AG10803 (cell line): ENCODE results near the gene MAN1C1.
"Not testable (repeated sequence)": the region's sequence is repeated elsewhere in the genome, so short reads cannot be mapped to it uniquely, and the experiment has no call there.

Experiments used
- DNase-seq: peaks from one replicate; pipeline ENCODE4 v3.0.0; 2010; ENCODE audit warnings: low read depth
- H3K4me3 ChIP-seq: 2 replicates; pipeline ENCODE4 v1.5.1; 2011; ENCODE audit warnings: mild to moderate bottlenecking, low read length, control low read depth
- TF ChIP-seq, protein P1 (sequence below): conservative IDR thresholded peaks from 2 replicates; pipeline ENCODE4 v1.5.1; 2011; ENCODE audit warnings: mild to moderate bottlenecking, low read length, control low read depth, inconsistent platforms

The MAN1C1 gene

DNA sequence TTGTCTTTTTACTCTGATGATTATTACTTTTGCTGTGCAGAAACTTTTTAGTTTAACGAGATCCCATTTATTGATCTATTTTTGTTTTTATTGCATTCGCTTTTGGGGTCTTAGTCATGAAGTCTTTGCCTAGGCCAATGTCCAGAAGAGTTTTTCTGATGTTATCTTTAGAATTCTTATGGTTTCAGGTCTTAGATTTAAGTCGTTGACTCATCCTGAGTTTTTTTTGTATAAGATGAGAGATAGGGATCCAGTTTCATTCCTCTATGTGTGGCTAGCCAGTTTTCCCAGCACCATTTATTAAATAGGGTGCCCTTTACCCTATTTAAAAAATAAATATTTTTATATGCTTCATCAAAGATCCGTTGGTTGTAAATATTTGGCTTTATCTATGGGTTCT lies 13.2 kb downstream of the MAN1C1 start:
- TF ChIP-seq, protein P1, sequence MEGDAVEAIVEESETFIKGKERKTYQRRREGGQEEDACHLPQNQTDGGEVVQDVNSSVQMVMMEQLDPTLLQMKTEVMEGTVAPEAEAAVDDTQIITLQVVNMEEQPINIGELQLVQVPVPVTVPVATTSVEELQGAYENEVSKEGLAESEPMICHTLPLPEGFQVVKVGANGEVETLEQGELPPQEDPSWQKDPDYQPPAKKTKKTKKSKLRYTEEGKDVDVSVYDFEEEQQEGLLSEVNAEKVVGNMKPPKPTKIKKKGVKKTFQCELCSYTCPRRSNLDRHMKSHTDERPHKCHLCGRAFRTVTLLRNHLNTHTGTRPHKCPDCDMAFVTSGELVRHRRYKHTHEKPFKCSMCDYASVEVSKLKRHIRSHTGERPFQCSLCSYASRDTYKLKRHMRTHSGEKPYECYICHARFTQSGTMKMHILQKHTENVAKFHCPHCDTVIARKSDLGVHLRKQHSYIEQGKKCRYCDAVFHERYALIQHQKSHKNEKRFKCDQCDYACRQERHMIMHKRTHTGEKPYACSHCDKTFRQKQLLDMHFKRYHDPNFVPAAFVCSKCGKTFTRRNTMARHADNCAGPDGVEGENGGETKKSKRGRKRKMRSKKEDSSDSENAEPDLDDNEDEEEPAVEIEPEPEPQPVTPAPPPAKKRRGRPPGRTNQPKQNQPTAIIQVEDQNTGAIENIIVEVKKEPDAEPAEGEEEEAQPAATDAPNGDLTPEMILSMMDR, result no peak
- no peak for DNase-seq

DNA sequence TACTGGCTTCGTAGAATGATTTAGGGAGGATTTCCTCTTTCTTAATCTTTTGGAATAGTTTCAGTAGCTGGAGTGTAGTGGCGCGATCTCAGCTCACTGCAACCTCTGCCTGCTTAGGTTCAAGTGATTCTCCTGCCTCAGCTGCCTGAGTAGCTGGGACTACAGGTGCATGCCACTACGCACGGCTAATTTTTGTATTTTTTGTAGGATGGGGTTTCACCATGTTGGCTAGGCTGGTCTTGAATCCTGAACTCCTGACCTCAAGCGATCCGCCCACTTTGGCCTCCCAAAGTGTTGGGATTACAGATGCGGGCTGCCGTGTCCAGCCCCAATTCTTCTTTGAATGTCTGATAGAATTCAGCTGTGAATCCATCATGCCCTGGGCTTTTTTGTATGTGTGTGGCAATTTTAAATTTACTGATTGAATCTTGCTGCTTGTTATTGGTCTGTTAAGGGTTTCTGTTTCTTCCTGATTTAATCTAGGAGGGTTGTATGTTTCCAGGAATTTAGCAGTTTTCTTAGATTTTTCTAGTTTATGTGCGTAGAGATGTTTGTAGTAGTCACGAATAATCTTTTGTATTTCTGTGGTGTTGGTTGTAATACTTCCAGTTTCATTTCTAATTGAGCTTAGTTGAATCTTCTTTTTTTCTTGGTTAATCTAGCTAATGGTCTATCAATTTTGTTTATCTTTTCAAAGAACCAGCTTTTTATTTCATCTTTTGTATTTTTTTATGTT lies 15.3 kb downstream of the MAN1C1 start:
- TF ChIP-seq, protein P1, result no peak
- no peak overlapping the region for H3K4me3 ChIP-seq
- DNase-seq, result no peak

More for the DNA sequence above, 13.2 kb downstream of the MAN1C1 start:
- no peak overlapping the region for H3K4me3 ChIP-seq

DNA sequence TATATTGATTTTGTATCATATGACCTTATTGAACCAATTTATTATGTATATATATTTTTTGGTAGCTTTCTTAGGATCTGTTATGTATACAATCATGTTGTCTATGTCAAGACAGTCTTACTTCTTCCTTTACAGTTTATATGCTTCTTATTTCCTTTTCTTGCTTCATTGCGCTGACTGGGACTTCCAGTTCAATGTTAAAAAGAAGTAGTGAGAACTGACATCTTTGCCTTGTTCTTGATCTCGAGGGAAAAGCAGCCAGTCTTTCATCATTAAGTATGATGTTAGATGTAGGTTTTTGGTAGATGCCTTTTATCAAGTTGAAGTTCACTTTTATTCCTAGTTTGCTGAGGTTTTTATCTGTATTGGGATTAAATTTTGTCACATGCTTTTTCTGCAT lies 17.5 kb downstream of the MAN1C1 start:
- TF ChIP-seq, protein P1, result no peak
- DNase-seq, result no peak
- H3K4me3 ChIP-seq, result no peak overlapping the region

DNA sequence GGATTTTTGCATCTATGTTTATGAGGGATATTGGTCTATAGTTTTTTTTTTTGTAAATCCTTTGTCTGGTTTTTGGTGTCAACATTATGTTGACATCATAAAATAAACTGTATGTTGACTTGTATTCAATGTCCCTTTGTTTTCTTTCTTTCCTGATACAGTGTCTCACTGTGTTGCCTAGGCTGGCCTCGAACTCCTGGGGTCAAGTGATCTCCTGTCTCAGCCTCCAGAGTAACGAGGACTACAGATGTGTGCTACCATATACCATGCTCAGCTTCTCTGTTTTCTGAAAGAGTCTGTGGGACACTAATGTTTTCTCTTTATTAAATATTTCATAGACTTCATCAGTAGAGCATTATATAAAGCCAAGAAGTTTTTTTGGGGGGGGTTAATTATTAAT lies 18.3 kb downstream of the MAN1C1 start:
- TF ChIP-seq, protein P1, result no peak
- no peak overlapping the region for H3K4me3 ChIP-seq
- no peak for DNase-seq

DNA sequence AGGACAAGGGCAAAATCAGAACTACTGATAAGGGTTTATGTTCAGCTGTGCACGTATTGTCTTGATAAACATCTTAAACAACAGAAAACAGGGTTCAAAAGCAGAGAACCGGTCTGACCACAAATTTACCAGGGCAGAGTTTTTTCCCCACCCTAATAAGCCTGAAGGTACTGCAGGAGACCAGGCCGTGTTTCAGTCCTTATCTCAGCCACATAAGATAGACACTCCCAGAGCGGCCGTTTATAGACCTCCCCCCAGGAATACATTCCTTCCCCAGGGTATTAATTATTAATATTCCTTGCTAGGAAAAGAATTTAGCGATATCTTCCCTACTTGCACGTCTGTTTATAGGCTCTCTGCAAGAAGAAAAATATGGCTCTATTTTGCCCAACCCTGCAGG lies 19.6 kb downstream of the MAN1C1 start:
- DNase-seq, H3K4me3 ChIP-seq: not testable (repeated sequence)

DNA sequence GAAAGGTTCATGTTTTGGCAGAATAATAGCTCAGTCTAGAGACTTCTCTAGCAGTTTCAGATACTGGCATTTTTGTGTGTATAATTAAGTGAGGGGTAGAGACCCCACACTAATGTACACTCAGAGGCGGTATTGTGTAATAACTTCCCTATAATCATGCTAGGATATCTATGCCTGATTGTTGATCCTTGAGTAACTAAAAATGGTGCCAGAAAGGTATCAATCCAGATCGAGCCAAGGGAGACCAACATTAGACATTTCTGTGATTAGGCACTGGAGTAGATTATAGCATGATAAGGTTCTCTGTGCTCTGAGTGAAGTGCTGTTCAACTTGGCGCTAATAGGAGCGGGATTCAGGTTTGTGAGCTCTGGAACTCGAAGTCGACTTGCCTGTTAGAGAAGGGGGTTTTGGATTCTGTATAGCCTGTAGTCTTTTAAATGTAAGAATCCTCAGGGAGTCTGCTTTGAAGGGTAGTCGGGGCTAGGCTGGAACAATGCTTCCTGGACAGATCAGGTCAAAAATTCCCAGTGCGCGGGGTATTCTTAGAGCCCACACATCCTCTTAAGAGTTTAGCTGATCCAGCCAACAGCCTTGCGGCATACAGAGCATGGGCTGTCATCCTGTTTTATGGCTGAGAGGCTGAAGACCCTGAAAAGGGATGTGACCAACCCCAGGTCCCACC lies 24.2 kb downstream of the MAN1C1 start:
- TF ChIP-seq, protein P1, result no peak
- no peak for DNase-seq
- no peak overlapping the region for H3K4me3 ChIP-seq

DNA sequence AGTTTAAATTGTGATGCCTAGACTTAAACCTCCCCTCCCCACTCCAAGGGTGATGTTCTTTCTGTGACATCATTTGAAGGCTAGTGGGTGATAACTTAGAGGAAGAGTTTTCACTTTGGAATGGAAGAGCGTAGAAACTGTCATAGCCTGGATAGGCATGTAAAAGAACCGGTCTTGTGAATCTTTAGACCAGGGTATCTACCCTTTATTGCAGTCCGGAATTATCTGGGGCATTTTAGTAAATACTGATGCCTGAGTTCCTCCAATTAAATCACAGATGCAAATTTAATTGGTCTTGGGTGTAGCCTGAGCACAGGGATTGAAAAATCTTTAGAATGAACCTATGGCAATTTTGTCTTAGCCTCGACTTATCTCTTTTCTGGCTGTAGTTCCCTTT lies 24.7 kb downstream of the MAN1C1 start:
- no peak overlapping the region for H3K4me3 ChIP-seq
- no peak for DNase-seq
- TF ChIP-seq, protein P1, result no peak
